Effector memory CD8-positive, alpha-beta T cell (primary cell): ENCODE data around the gene OR2T11.
"Not testable (repeated sequence)": the region's sequence is repeated elsewhere in the genome, so short reads cannot be mapped to it uniquely, and the experiment has no call there.

Experiments used
- ATAC-seq: fragments of 150-1000 bp; cut with Tn5 transposase; replicated peaks from 2 replicates; pipeline ENCODE4 v1.10.0; 2021; ENCODE audit warnings: mild to moderate bottlenecking, moderate library complexity
- DNase-seq, 3 experiments: peaks; one replicate each; pipeline ENCODE4 v3.0.0; 2021
- H3K27ac Mint-ChIP-seq, 2 donors: one replicate each; pipeline ENCODE4 v1.8.0; 2022; ENCODE audit warnings: mild to moderate bottlenecking in 2 of 2, mixed read lengths in 2 of 2, moderate library complexity in 2 of 2
- H3K27me3 Mint-ChIP-seq, 2 donors: one replicate each; pipeline ENCODE4 v1.8.0; 2022; ENCODE audit warnings: mixed read lengths in 2 of 2
- H3K36me3 Mint-ChIP-seq: one replicate; pipeline ENCODE4 v1.8.0; 2022; ENCODE audit warnings: mild to moderate bottlenecking, moderate library complexity, mixed read lengths; ENCODE audit not compliant: insufficient read depth
- H3K4me1 Mint-ChIP-seq, 2 donors: one replicate each; pipeline ENCODE4 v1.8.0; 2022; ENCODE audit warnings: low read depth in 2 of 2, mixed read lengths in 2 of 2
- H3K4me3 Mint-ChIP-seq, 2 donors: one replicate each; pipeline ENCODE4 v1.8.0; 2022; ENCODE audit warnings: mild to moderate bottlenecking in 2 of 2, mixed read lengths in 2 of 2, moderate library complexity in 2 of 2
- H3K9me3 Mint-ChIP-seq, 2 donors: one replicate each; pipeline ENCODE4 v1.8.0; 2022; ENCODE audit warnings: mixed read lengths in 2 of 2

OR2T11 gene

DNA sequence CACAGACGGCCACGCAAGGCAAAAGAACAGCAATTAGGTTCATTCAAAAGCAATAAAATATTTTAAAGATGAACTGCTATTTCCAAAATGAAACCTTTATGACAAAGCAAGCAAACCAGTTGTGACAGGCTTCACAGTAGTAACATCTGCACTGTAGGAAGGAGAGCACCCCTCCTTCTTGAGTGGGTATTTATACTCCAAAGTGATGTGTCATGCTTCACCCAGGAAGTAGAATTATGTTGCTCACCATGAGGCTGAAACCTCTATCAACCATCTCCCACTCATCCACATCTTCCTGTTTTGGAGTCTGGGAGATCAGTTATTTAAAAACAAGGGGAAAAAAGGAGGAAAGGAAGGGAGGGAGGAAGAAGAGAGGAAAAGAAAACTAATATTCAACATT, 38.3 kb downstream of the OR2T11 start:
- DNase-seq = no peak
- Mint-ChIP-seq H3K9me3 (no peaks in the 10 kb centered on the region), H3K36me3 (no peaks in the 10 kb centered on the region), H3K27ac (no peak overlapping the region), H3K27me3 (peaks cover 14 to 19% of the 10 kb centered on the region in 2 donors), H3K4me1 (no peaks in the 10 kb centered on the region), H3K4me3 (no peak overlapping the region)
- no peak for ATAC-seq

GRCh38 chr1:248593226-248593625, 41.7 kb downstream of the OR2T11 start:
- peaks cover 14 to 19% of the 10 kb centered on the region in 2 donors for H3K27me3 Mint-ChIP-seq
- no peak for DNase-seq

DNA sequence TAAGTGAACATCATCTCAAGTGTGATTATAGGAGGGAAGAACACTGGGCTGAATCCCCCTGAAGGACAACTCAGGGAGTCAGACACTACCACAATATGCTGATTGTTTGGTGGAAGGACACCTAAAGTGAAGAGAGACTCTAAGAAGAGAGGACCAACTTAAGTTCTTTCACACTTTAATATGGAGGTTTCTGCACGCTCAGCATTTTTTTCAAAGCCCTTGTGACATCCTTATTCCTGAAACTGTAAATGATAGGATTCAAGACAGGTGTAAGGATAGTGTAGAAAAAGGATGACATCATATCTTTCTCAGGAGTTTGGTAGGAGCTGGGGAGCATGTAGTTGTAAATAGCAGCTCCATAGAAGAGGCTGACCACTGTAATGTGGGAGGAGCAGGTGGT, 42.2 kb downstream of the OR2T11 start:
- Mint-ChIP-seq H3K27ac (no peak overlapping the region), H3K9me3 (no peaks in the 10 kb centered on the region)
- no peak for ATAC-seq

More at GRCh38 chr1:248593226-248593625, 41.7 kb downstream of the OR2T11 start:
- H3K4me1 Mint-ChIP-seq = no peaks in the 10 kb centered on the region
- no peak overlapping the region for H3K27ac Mint-ChIP-seq
- no peak for ATAC-seq
- H3K36me3 Mint-ChIP-seq = no peaks in the 10 kb centered on the region
- no peaks in the 10 kb centered on the region for H3K9me3 Mint-ChIP-seq
- no peak overlapping the region for H3K4me3 Mint-ChIP-seq

GRCh38 chr1:248590055-248590454, 44.8 kb downstream of the OR2T11 start:
- H3K4me1 Mint-ChIP-seq = no peaks in the 10 kb centered on the region
- DNase-seq (no peak), ATAC-seq (no peak)
- no peak overlapping the region for H3K27ac Mint-ChIP-seq
- no peak overlapping the region for H3K4me3 Mint-ChIP-seq
- peaks cover 23 to 26% of the 10 kb centered on the region in 2 donors for H3K27me3 Mint-ChIP-seq
- H3K9me3 Mint-ChIP-seq = no peaks in the 10 kb centered on the region
- H3K36me3 Mint-ChIP-seq = no peaks in the 10 kb centered on the region

More for the DNA sequence above, 42.2 kb downstream of the OR2T11 start:
- Mint-ChIP-seq H3K4me3 (no peak overlapping the region), H3K4me1 (no peaks in the 10 kb centered on the region), H3K27me3 (peaks cover 14 to 19% of the 10 kb centered on the region in 2 donors), H3K36me3 (no peaks in the 10 kb centered on the region)
- DNase-seq = no peak

DNA sequence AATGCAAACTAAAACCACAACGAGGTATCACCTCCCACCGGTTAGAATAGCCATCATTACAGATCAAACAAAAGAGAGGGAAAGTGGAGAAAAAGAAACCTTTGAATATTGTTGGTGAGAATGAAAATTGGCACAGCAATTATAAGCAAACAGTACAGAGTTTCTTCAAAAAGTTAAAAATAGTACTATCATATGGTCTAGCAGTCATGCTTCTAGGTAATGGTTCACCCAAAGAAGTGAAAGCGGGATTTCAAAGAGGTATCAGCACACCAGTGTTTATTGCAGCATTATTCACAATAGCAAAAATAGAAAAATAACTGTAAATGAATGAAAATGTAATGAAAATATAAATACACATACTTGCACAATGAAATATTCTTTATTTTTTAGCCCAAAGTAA, 45.6 kb downstream of the OR2T11 start:
- H3K36me3 Mint-ChIP-seq = no peaks in the 10 kb centered on the region
- no peak overlapping the region for H3K27ac Mint-ChIP-seq
- no peak overlapping the region for H3K4me3 Mint-ChIP-seq
- peaks cover 23 to 33% of the 10 kb centered on the region in 2 donors for H3K27me3 Mint-ChIP-seq
- ATAC-seq (no peak), DNase-seq (no peak)
- H3K9me3 Mint-ChIP-seq = peaks cover 0 to 3% of the 10 kb centered on the region in 2 donors
- no peaks in the 10 kb centered on the region for H3K4me1 Mint-ChIP-seq

GRCh38 chr1:248585266-248585665, 49.6 kb downstream of the OR2T11 start:
- H3K36me3 Mint-ChIP-seq = no peaks in the 10 kb centered on the region
- no peak overlapping the region for H3K27ac Mint-ChIP-seq
- peaks cover 9 to 24% of the 10 kb centered on the region in 2 donors for H3K27me3 Mint-ChIP-seq
- H3K9me3 Mint-ChIP-seq = peaks cover 0 to 3% of the 10 kb centered on the region in 2 donors
- no peaks in the 10 kb centered on the region for H3K4me1 Mint-ChIP-seq
- ATAC-seq (no peak), DNase-seq (no peak)
- H3K4me3 Mint-ChIP-seq = no peak overlapping the region

- ATAC-seq = no peak
- DNase-seq = no peak
- Mint-ChIP-seq H3K27ac (no peak overlapping the region), H3K9me3 (peaks cover 0 to 2% of the 10 kb centered on the region in 2 donors), H3K4me1 (no peaks in the 10 kb centered on the region), H3K36me3 (no peaks in the 10 kb centered on the region), H3K27me3 (peaks cover 0 to 17% of the 10 kb centered on the region in 2 donors), H3K4me3 (no peak overlapping the region)
Observed at GRCh38 chr1:248576260-248576980, 58.5 kb downstream of the OR2T11 start.

DNA sequence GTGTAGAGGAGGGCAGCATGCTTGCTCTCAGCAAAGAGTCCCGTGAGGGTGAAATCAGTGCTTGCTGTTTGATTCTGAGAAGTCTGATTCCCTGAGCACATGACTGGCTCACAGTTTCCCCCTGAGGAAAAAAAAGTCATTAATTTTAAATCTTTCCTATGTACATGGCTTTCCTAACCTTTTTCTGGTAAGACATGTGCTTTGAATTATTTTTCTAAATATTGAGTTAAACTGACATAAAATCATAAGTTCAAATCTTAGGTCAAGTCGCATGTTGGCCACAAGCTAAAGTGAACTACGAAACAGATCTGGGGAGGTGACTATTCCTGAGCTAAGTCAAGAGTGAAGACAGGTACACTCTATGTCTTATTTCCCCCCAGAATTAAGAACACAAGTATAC, 60.2 kb downstream of the OR2T11 start, which contains the start of gene OR2T34:
OR2T34 (minus strand) TSS at position 101 of the 400 bp plus-strand sequence; CDS start at position 101, 0 bp downstream.
- not testable (repeated sequence) for H3K4me3 Mint-ChIP-seq, H3K36me3 Mint-ChIP-seq, DNase-seq, H3K9me3 Mint-ChIP-seq, H3K4me1 Mint-ChIP-seq, H3K27ac Mint-ChIP-seq, ATAC-seq
- peaks cover 0 to 17% of the 10 kb centered on the region in 2 donors for H3K27me3 Mint-ChIP-seq

GRCh38 chr1:248573856-248574255, 61.0 kb downstream of the OR2T11 start:
- H3K36me3 Mint-ChIP-seq, ATAC-seq, H3K9me3 Mint-ChIP-seq, H3K27ac Mint-ChIP-seq, DNase-seq, H3K4me3 Mint-ChIP-seq, H3K4me1 Mint-ChIP-seq: not testable (repeated sequence)
- H3K27me3 Mint-ChIP-seq = peaks cover 5 to 22% of the 10 kb centered on the region in 2 donors
